Body of pancreas (tissue), 4 donors: Measurements from ENCODE around the gene ACHE.

ENCODE experiments used
- CTCF ChIP-seq, 7 experiments: fragments of 450-650 bp in 4 of 7; fragments of 200-600 bp in 3 of 7; sonication (generic) in 3 of 7; IDR thresholded peaks; one replicate each; pipeline ENCODE4 v1.5.1; 2016 to 2019; ENCODE audit warnings: antibody characterized with exemption in 7 of 7
- POLR2A ChIP-seq, 3 donors: fragments of 450-650 bp; IDR thresholded peaks; one replicate each; pipeline ENCODE4 v1.6.1; 2016; ENCODE audit warnings: antibody characterized with exemption in 3 of 3, mild to moderate bottlenecking in 2 of 3

- TF ChIP-seq POLR2A (IDR thresholded peaks at IDR 0.05) (no peak), CTCF (IDR thresholded peaks at IDR 0.05) (no peak)
Measured at GRCh38 chr7:100943693-100944092, 48.0 kb upstream of the ACHE start.
